ENCODE data around the gene INPP5J. TPM values are rescaled to one million over a fixed set of nuclear protein-coding genes. Genes with fewer than 3 reads are reported as not detected.
"Not testable (repeated sequence)": the region's sequence is repeated elsewhere in the genome, so short reads cannot be mapped to it uniquely, and the experiment has no call there.

Gene INPP5J
- total and polyA plus RNA-seq, 11 donors = 8.4 to 23.1 (median 19.5) TPM

- no peaks in the 10 kb centered on the region for H3K36me3 ChIP-seq
- H3K27ac ChIP-seq = no peak overlapping the region
- no peak for ATAC-seq
- H3K27me3 ChIP-seq = no peaks in the 10 kb centered on the region
- no peak for TF ChIP-seq POLR2A (IDR thresholded peaks at IDR 0.05)
- TF ChIP-seq CTCF (IDR thresholded peaks at IDR 0.05) = no peak
- no peak for DNase-seq
- no peaks in the 10 kb centered on the region for H3K9me3 ChIP-seq
- no peak overlapping the region for H3K4me3 ChIP-seq
- intact Hi-C loops (cut with DNase I) = no loop called here
- H3K4me1 ChIP-seq = peaks cover 0 to 37% (median 20%) of the 10 kb centered on the region in 12 donors
- WGBS, 4 donors = 90 to 97% (median 95%) methylated on average over 4 to 6 of the region's 6 CpGs
Observed at GRCh38 chr22:31077681-31078080, 45.1 kb upstream of the INPP5J start.

- H3K9me3 ChIP-seq; H3K4me3 ChIP-seq; H3K36me3 ChIP-seq; H3K27me3 ChIP-seq; ATAC-seq; intact Hi-C loops (cut with DNase I); DNase-seq: not testable (repeated sequence)
- WGBS, 4 donors = 70 to 96% (median 92%) methylated on average over 2 of the region's 2 CpGs
- Histone ChIP-seq H3K4me1 (peaks cover 1 to 43% (median 27%) of the 10 kb centered on the region in 12 donors), H3K27ac (peak overlapping the region in 1 of 12 donors; percentile 14)
Observed at GRCh38 chr22:31078389-31078788, 44.4 kb upstream of the INPP5J start.

GRCh38 chr22:31079095-31079642 lies 43.6 kb upstream of the INPP5J start:
- H3K4me1 ChIP-seq = peaks cover 4 to 45% (median 35%) of the 10 kb centered on the region in 12 donors
- H3K27ac ChIP-seq = no peak overlapping the region
- intact Hi-C loops (cut with DNase I) = no loop called here
- 87 to 91% (median 89%) methylated on average over 12 of the region's 12 CpGs for whole genome bisulfite sequencing, 4 donors
- H3K27me3 ChIP-seq = no peaks in the 10 kb centered on the region
- peaks cover 0 to 13% (median 0%) of the 10 kb centered on the region in 9 donors for H3K36me3 ChIP-seq
- no peak overlapping the region for H3K4me3 ChIP-seq
- TF ChIP-seq POLR2A (IDR thresholded peaks at IDR 0.05) (no peak), CTCF (IDR thresholded peaks at IDR 0.05) (no peak)
- no peak for ATAC-seq
- no peaks in the 10 kb centered on the region for H3K9me3 ChIP-seq
- DNase-seq = no peak

- H3K4me1 ChIP-seq = peaks cover 4 to 49% (median 35%) of the 10 kb centered on the region in 12 donors
- ATAC-seq (no peak), DNase-seq (no peak)
Observed at GRCh38 chr22:31080164-31080847, 42.5 kb upstream of the INPP5J start.

More at GRCh38 chr22:31080164-31080847, 42.5 kb upstream of the INPP5J start:
- intact Hi-C loops (cut with DNase I) = loop anchor here in 9 of 10 donors (2.0 to 5.0 kb wide), 5 partner anchors 33 to 113 kb away; partner anchors contain the start of genes MORC2 (in 6 of the 9) and TUG1 (in 6 of the 9)
- TF ChIP-seq POLR2A (IDR thresholded peaks at IDR 0.05) (no peak), CTCF (IDR thresholded peaks at IDR 0.05) (no peak)
- Histone ChIP-seq H3K27me3 (no peaks in the 10 kb centered on the region), H3K36me3 (peaks cover 0 to 13% (median 0%) of the 10 kb centered on the region in 9 donors), H3K4me3 (peak overlapping the region; percentile 70 to 100 (median 78)), H3K27ac (peak overlapping the region in 11 of 12 donors; percentile 80 to 99 (median 94)), H3K9me3 (no peaks in the 10 kb centered on the region)
- WGBS, 4 donors = 33 to 36% (median 33%) methylated on average over 5 of the region's 5 CpGs

All from heart left ventricle (tissue), 16 donors.